GM21576 (cell line): Measurements from ENCODE around the gene SEMA5B.

Experiments
- ATAC-seq: cut with Tn5 transposase; IDR thresholded peaks from one replicate; pipeline ENCODE4 v1.9.1; 2021; ENCODE audit warnings: mild to moderate bottlenecking, moderate library complexity; ENCODE audit not compliant: unreplicated experiment

SEMA5B gene

DNA sequence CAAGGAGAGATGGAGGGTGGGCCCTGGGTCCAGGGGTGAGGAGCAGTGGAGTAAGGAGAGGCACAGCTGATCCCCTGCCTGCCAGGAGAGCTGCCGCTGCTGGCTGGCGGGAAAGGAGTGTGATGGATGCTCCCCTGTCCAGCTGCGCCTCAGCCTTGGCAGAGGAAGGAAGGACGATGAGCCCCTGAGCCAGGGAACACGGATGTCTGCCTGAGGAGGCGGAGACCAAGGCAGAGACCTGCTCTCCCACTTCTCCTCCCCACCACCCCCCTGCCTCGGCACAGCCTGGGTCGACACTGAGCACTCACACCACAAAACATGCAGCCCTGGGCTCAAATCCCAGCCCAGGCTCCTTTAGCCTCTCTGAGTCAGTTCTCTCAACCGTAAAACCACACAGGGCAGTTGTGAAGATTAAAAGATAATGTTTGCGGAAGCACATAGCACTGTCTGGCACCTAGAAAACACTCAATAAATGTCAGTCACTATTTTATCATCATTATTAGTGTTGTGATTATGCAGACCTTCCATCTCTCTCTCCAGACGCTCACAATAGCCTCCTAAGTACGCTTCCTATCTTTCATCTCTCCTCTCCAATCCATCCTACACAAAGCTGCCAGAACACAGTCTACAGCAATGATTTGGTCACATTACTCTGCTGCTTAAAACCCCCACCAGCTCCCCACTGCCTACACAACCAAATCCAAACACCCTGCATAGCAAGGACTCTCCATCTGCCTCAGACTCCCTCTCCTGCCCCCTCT is 52.2 kb downstream of the SEMA5B start:
- peak; percentile 42 for ATAC-seq

DNA sequence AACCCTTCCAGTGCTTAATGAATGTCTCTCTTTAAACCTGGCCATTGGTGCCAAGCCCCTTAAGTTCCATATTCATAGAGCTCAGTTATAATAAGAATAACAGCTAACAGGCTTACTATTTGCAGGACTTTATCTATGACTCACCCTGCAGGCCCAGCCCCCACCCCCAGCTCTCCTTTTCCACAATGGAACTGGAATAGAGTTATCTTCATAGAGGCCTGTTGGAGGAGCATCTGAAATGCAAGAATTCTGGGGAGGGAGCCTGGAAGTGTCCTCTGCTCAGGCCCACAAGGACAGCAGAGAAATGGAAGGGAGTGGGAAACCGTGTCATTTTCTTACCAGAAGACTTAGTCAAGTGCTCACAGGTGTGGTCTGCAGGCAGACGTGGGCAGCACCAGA is 52.8 kb downstream of the SEMA5B start:
- peak; percentile 26 for ATAC-seq

DNA sequence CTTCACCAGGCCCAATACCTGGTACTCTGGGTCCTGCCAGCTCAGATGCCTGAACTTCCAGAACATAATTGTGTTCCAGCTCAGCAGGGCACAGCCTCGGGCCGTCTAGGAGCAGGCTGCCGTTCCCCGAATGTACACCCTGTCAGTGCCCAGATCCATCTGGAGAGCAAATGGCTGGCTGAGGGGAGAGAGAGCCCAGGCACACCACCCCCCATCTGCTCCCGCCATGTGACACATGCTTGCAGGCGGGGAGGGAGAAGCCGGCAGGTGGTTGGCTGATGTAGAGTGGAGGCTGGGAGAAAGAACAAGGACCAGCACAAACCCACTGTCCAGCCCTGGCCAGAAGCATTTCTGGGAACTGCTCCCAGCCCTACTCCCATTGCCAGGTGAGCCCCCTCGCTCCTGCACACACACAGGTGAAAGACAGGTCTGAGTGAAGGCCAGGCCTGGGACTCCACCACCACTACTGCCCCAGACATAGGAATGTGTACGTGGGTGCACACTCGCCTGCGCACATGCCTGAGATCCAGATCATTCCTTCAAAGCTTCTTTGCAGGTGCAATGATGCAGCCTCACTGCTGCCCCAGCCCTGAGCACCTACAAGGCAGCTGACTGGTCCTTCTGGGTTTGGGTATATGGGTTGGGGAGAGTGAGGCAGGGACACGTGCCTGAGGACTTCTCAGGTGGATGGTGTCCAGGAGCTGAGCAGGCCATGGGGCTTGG is 53.5 kb downstream of the SEMA5B start:
- no peak for ATAC-seq

DNA sequence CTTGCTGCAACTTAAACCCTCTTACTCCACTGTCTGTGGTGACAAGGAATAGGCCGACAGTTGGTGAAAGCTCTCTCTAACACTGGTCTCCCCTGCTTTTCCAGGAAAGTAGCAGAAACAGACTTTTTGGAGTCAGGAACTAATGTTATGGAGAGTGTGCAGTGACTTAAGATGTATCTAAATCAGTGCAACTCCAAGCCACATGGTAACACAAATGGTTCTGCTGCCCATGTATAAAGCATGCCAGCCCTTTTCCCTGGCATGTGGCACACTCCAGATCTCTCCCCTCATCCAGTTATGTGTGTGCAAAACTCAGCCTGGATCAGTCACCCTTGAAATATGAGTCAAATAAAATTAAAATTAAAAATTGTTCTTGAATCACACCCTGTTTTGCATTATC is 55.4 kb downstream of the SEMA5B start:
- no peak for ATAC-seq

DNA sequence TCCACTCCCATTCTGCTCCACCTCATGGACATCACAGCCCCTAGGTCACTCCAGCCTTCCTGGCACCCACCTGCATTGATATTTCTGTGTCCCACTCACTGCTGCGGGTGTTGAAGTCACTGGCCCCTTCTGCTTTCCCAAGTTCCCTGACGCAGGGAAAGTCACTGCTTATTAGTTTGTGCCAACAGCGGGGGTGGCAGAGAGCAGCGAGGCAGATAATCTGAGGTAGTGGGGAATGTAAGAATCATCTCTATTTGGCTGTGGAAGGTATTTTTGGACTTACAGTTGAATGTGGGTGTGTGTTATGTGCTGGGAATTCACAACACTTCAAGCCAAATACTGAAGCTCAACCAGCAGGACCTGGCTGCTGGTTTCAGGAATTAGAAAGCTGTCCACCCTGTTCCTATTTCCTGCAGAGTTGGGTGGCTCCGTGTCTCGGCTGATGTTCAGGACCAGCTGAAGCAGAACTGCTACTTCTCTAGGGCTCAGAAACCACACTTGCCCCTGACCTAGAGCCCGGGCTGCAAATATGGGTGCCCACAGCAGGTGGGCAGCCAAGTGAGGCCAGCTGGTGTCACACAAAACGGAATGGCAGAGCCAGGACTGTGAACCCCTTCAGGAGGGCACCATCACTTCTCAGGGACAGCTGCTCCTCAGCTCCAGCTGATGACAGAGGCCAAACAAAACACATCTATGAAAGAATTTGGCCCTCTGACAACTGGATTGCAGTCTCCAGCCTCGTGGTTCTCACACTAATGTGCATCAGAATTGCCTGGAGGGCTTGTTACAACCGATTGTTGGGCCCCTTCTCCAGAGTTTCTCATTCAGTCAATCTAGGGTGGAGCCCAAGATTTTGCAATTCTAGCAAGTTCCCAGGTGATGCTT is 57.7 kb downstream of the SEMA5B start:
- no peak for ATAC-seq

DNA sequence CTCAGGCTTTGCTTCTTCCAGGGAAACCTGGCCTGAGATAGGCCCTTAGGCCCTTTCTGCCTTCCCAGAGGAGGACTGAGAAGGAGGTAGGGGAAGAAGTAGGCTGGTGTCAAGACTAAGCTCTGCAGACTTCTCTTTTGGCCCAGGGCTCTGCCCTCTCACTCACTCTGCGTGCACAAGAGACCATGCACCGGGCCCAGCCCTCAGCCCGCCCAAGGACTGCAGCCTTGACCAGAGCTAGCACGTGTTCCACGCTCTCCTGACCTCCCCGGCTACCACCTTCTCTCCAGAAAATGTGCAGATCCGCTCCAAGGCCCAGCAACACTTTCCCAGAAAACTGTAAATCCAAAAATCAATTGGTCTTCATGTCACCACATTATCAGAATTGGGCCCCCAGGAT is 59.8 kb downstream of the SEMA5B start:
- no peak for ATAC-seq

DNA sequence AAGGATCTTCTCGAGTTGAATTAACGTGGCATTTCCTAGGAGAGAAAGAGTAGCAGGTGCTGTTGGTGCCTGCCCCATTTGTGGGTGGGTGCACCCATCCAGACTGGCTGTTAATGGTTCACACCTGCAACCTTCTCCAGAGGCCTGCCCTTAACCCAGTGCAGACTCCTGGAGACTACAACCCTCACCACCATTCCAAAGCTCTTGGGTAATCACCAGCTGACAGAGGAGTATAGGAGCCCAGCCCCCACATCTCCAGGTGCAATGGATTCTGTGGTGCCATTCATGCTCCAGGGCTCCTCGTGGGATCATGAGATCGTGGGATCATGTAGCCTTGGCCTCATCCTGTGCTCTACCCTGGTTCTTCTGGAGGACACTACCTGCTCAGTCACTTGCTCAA is 60.2 kb downstream of the SEMA5B start:
- ATAC-seq = no peak

DNA sequence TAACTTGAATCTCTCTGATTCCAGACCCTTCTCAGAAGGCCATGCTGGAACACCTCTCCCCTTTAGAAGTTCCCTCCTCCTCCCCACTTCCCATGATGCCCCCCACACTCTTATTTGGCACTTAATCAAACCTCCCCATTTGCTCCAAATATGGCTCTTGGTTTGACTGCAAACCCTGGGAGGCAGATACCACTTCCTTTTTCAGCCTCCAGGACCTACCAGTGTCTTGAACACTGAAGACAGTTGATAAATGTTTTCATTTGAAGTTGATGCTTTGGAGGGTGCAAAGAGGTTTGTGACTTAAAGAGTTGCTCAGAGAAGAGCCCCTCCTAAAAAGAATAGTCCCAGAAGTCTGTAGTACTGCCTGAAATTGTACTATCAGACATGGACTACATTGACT is 61.5 kb downstream of the SEMA5B start:
- no peak for ATAC-seq

DNA sequence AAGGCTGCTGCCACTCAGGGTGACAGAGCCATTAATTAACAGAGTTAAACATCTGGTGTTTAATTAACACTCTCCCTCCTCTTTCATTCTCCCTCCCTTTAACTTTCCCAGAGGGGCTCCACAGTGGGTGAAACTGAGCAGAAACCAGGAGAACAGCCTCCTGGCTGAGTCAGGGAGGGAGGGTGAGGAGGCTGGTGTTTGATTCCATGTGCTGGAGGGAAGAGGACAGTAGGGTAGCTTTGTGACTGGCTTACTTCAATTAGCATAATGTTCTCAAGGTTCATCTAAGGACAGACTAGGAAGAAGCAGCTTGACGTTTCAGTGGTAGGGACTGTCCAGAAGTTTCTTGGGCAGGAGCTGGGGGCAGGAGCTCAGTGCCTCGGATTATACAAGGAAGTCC is 62.8 kb downstream of the SEMA5B start:
- no peak for ATAC-seq

DNA sequence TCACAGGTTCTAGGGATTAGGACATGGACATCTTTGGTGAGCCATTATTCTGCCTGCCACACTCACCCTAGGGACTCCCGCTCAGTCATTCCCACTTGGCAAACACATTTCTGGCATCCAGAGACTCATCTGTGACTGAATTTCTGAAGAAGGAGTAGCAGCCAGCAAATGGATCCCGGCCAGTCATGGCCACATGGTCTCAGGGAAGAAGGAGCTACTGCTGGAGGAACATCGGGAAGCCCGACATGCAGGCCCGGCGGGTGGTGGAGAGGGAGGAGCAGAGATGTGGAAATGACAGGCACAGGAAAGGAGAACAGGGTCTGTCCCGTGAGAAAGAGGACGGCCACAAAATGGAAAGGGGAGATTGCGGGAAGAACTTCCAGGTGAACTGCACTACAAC is 65.4 kb downstream of the SEMA5B start:
- ATAC-seq = no peak

DNA sequence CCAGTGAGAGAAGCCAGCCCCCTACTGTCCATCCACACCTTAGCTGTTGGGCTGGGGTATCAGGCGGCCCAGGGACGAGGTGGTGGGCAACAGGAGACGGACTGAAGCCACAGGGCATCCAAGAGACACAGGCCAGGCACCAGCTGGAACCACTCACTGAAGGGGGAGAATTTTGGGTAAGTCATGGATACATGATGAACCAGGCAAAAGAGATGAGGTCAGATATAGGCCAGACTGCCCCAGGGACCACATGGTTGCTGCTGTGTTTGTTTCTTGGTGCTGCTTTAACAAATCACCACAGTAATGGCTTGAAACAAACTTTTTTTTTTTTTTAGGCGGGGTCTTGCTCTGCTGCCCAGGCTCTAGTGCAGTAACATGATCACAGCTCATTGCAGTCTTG is 66.4 kb downstream of the SEMA5B start:
- ATAC-seq = no peak

DNA sequence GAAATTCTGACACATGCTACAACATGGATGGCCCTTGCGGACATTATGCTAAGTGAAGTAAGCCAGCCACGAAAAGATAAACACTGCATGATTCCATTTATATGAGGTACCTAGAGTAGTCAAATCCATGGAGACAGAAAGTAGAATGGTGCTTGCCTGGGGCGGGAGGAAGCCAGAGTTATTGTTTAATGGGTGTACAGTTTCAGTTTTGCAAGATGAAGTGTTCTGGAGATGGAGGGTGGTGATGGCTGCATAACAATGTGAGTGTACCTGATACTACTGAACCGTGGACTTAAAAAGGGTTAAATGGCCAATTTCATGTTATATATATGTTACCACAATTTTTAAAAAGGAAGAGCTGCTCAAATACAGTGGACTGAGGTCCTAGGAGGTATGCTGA is 66.9 kb downstream of the SEMA5B start:
- ATAC-seq = no peak

DNA sequence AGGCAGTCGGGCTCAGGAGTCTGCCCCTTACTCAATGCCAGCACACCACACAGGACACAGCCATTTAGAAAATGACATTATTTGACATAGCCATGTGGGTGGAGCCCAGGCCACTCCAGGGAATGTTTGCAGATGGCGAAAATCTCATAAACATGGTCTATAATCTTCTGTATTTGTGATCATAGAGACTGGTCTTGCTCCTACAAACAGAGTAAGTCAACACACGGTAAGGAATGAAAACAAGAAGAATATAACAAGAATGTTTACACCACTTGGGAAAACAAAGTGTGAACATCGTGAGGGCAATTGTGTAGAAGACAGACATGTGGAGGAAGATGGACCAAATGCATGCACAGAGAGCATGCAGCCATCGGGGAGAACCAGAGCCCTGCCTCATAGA is 68.2 kb downstream of the SEMA5B start:
- ATAC-seq = no peak

DNA sequence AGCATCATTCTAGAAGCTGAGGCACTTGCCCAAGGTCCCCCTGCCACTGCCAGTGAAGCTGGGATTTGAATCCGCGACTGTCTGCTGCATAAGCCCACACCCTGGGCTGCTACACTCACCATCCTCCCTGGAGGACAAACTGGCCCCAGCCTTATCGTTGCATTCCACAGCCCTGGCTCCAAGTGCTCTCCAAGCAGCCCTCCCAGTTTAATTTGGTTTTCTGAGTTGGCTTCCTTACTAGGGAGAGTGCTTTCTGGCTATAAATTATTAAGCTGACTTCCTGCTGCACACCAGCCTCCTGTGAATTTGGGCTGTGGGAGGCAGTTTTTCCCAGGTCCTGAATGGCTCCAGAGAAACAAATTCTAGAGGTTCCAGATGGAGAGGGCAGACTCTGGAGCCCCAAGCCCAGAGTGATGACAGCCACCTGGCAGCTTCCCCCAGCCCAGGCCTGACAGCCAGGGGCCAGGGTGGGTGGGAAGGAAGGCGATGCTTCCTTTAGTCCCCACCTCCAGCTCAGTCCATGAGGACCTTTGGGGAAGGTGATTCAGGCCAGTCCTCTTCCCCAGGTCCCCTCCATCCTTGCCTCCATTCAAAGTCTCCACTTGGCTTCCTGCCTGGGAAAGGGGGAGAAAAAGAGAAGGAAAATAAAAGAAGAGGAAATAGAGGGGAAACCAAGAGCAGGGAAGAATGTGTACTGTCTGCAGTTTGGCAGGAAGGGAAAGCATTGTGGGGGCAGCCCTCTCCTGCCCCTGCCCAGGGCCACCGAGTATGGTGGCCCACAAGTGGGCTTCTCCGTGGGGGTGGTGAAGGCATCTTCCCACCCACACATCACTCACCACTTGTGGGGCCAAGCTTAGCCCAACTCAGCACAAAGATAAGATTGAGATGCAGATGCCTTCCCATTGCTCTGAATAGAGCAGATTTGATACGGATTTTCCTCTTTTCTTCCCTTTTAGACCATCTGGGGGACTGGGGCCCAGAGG is 69.6 kb downstream of the SEMA5B start:
- no peak for ATAC-seq

DNA sequence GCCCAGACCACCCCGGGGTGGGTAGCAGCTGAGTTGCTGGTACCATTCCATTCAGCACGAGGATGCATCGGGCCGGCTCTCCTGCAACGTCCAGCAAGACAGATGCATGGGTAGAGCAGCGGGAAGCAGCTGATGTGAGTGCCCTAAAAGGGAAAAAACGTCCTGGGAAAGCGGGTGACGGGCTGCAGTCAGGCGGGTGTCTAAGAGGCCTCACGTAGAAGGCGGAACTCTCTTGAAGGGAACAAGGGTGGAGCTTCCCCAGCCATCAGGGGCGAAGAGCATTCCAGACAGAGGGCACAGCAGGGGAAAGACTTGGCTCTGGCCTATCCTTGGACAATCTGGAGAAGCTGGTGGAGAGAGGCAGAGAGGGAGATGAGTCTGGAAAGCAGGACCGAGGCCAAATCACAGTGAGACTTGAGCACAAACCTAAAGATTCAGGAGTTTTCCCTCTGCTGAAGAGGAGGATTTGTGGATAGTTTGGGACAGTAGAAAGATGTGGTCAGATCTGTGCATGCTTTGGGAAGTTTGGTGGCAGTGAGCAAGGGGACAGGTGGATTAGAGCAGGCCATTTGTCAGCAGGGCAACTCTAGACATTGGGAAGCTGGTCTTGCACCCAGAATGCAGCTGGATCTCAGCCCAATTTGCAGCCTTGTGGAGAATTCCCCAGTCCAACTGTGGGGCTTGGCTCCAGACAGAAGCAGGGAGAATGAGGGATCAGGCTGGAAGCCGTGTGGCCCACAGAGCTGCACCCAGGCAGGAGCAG is 70.7 kb downstream of the SEMA5B start:
- no peak for ATAC-seq

DNA sequence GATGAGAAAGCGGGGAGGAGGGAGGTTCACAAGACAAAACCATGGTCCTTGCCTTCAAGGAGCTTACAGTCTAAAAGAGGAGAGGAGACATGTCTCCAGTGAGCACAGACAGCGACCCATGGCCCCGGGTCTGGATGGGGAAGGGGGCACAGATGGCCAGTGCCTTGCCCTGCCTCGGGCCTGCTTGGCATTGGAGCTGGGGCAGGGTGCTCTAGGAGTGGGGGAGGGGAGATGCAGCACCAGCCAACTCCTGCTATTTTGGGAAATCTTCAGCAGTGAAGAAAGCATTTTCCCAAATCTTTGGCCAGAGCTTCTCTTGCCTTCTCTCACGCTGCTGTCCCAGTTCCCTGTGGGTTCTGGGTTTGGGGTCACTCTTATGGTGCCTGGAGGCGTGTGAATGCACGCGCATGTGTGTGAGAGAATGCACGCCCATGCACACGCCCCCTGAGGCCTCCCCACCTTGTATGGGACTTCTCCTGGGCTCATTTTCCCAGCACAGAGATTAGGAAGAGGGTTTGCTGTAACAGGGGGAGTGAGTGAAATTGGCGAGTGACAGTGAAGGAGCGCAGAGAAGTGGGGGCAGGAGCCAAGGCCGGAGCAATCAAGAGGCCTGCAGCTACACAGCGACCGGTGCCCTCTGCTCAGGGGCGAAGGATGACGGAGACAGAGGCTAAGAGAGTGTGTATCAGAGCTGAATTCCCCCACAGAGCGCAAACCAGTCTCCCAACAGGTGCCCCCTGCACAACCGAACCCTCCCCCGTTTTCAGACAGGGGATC is 71.5 kb downstream of the SEMA5B start:
- ATAC-seq = no peak

DNA sequence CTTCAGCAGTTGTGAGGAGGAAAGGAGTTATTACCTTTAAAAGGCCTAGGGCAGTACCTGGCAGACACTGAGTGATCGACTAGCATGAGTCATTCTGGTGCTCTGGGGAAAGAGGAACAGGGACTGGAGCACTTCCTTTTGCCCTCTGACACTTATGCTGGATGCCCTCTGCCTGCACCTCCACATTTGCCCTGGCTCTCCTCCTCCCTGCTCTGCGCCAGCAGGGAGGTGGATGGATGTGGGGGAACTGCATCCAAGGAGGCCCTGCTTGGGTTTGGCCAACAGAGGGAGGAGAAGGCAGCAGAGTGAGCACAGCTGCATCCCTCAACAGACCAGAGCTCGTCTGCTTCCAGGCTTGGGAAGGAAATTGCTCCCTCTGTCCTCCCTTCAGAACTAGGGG is 75.0 kb downstream of the SEMA5B start:
- peak; percentile 59 for ATAC-seq

DNA sequence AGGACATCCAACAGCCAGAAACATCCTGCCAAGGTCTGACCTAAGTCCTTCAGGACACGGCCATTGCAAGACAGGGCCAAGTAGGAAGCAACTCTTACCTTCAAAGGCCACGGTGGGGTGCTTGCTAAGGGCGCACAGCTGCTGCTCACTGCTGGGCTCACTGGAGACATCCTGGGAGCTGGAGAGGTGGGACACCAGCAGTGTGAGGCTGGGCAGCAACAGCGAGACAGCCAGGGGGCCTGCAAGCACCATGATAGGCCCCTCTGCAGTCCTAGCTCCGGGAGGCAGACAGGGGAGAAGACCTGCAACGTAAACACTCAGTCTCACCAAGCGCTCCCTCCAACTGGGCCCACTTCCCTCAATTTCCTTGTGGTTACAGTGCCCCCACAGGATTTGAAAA is 79.2 kb downstream of the SEMA5B start:
- no peak for ATAC-seq

DNA sequence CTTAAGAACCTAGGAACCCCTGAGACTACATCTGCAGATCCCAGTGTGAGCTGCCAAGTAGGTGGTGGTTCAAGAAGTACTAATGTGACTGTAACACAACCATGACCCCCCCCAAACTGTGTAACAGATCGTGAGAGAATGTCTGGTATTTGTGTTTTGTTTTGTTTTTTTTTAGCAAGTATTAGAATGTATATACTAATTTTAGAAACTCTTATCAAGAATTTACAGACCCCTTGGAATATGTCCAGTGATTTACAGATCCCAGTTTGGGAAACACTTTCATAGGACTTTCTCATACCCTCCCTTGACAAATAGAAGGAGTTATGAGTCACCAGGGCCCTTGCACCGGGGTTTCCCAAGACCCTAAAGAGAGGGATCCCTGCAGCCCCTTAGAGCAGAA is 79.8 kb downstream of the SEMA5B start:
- no peak for ATAC-seq
